Stimulated activated CD8-positive, alpha-beta memory T cell treated with anti-CD3 and anti-CD28 coated beads, Interleukin-7, amount 100 ng/mL, for 1 hour (primary cell): ENCODE data around the gene GYS2.
"Not testable (repeated sequence)": the region's sequence is repeated elsewhere in the genome, so short reads cannot be mapped to it uniquely, and the experiment has no call there.

Source experiments
- DNase-seq, 2 donors: peaks; one replicate each; pipeline ENCODE4 v3.0.0-alpha.2; 2020; ENCODE audit warnings: low read depth in 2 of 2

Gene GYS2

DNA sequence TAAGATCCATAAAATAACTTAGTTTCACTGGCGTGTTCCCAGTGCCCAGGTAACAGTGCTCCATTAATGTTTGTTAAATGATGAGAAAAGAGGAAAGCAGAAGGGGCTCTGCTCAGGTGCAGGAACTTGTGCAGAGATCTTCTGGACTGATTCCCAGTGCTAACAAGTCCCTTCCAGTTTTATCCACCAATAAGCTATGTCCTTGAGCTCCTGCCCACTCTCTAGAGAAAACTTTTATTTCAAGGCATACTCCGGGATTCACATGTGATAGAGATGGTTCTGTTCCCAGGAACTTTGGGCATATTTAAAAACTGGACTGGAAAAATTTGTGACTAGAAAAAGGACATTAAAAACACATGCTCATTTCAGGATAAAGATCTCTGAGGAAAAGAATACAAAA lies 1.9 kb downstream of the GYS2 start:
- no peak for DNase-seq

DNA sequence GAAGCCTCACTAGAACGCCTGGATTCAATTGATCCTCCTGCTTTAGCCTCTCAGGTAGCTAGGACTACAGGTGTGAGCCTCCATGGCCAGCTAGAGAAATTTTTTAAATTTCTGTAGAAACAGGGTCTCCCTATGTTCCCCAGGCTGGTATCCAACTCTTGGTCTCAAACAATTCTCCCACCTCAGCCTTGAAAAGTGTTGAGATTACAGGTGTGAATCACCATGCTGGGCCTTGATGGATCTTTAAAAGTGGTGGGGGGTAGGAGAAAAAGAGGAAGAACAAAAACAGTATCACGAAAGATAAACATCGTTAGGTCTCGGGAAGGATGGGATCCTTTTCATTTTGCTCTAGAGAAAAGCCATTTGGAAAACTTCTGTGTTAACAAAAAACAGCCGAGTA lies 4.5 kb downstream of the GYS2 start:
- DNase-seq = no peak

DNA sequence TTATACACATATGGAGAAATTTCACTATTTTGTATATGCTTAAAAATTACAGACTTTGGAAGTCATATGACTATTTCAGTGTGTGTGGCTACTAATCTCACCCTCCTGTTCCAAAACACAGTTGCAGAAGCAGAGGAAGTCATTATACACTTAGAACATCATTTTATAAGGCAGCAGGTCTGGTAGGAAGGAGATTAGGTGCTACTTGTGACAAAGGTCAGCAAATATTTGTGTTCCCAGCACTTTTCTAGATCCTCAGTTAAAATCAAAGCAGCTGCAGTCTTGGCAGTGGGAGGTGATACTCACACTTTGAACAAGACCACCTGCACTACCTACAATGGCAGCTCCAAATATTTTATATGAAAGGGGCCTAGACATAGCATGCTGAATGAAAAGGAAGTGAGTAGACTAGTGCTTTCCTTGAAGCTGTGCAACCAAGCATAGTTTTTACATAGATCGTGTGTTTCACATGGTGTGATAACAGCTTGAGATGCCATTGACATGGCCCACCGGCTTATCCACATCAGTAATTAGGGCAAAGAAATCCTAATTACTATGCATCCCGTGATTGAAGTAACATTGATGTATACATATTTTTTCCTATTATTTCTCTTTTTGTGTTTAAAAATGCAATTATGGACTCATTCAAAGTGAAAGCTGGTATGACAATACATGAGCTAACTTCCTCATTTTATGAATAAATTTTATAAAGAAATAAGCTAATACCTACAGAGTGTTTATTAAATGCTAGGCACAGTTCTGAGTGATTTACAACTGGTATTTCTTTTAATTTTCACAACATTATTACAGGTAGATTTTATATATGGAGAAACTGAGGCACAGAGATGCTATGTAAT lies 5.3 kb downstream of the GYS2 start:
- DNase-seq = no peak

DNA sequence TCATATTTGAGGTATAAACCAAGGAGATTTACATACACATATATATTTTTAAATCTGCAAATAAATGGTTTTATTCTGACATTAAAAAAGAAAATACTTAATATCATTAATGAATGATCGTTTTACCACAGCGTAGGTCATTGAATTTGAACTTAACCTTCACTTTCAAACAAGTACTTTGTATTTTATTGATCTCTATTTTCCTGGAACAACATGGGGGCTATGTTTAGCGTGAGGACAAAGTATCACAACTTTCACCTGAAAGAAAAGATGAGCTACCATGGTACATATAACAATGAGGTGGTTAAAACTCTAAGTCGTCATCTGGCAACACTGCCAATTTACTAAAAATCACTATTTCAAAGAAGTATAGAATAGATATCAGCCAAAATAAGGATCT lies 6.0 kb downstream of the GYS2 start:
- no peak for DNase-seq

DNA sequence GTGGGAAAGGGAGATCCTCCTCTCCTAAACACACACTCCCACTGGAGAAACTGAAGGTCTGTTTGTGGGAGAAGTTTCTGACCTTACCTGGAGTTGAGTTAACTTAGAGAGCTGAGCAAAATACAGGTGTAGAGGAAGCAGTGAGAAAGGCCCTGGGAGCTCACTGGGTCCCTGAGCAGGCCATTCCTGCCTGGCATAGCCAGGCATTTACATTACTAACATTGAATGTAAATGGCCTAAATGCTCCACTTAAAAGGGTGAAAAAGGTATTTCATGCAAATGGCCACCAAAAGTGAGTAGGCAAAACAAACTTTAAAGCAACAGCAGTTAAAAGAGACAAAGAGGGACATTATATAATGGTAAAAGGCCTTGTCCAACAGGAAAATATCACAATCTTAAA lies 9.3 kb downstream of the GYS2 start:
- DNase-seq = not testable (repeated sequence)

DNA sequence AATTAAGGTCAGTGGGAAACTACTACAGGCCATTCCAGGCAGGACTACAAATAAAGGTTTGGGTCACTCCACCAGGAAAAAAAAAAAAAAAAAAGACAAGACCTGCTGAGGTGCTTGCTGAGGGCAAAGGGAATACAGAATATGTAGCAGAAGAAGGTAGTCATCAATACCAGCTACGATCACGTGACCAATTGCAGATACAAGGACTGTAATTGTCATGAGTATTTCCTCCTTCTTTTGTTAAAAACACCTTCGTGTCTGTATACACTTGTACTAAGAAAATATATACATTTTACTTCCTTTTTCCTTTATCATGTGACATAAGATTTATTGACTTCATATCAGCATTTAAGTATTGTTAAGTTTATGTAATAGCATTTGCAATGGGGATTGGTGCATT lies 19.2 kb downstream of the GYS2 start:
- DNase-seq = no peak

DNA sequence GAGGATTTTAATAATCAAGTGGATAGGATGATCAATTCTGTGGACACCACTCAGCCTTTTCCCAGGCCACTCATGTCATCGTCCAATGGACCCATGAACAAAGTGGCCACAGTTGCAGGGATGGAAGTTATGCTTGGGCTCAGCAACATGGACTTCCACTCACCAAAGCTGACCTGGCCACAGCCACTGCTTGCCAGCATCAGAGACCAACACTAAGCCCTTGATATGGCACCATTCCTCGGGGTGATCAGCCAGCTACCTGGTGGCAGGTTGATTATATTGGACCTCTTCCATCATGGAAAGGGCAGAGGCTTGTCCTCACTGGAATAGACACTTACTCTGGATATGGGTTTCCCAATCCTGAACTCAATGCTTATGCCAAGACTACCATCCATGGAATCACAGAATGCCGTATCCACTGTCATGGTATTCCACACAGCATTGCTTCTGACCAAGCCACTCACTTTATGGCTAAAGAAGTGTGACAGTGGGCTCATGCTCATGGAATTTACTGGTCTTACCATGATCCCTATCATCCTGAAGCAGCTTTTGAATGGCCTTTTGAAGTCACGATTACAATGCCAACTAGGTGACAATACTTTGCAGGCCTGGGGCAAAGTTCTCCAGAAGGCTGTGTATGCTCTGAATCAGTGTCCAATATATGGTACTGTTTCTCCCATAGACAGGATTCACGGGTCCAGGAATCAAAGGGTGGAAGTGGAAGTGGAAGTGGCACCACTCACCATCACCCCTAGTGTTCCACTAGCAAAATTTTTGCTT lies 20.1 kb downstream of the GYS2 start:
- not testable (repeated sequence) for DNase-seq

DNA sequence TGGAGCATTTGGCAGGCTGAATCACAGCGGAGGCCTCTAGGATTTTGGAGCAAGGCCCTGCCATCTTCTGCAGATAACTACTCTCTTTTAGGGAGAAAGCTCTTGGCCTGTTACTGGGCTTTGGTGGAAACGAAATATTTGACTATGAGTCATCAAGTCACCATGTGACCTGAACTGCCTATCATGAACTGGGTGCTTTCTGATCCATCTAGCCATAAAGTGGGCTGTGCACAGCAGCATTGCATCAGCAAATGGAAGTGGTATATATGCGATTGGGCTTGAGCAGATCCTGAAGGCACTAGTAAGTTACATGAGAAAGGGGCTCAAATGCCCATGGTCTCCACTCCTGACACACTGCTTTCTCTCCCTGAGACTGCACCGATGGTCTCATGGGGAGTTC lies 21.1 kb downstream of the GYS2 start:
- DNase-seq = no peak

DNA sequence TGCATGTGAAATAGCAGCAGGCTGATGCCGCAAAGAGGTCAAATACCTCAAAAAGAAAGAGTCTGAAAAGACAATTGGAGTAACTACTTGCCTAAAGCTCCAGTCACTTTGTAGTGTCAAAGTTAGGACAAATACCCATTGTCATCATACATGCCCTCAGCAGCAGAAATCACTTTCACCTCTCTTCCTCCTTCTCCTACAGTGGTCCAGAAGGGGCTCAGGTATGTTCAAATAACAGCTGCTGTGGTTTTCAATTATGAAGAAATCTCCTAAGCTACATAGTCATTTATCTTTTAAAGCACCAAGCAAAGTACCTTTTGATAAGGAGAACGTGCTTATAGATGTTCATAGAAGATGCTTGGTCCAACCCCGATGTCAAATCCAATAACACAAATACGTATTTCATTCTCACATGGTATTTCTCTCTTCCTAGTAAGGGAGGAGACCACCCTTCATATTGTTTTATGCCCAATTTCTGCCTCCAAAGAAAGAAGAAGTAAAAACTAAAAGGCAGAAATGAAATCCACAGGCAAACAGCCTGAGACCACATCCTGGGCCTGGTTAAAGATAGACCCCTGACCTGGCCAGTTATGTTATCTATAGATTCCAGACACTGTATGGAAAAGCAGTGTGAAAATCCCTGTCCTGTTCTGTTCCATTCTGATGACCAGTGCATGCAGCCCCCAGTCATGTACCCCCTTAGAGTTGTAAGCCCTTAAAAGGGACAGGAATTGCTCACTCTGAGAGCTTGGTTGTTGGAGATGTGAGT lies 23.7 kb downstream of the GYS2 start:
- DNase-seq = no peak

DNA sequence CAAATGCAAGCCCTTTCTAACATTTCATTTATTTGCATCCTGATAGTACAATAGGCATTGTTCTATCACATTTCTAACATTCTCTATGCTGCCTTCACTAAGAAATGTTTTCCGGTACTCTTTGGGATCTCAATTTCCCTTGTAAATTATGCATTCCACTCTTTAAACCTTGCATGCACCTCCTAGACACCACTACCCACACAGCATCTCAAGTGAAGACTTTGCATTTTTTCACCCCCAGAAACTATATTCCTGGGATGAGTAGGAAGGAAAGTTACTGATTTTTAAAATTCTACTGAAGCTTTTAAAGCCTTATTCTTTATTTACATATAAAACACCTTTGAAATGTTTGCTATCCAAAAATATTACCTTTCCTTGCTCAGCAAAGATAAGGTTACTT lies 27.1 kb downstream of the GYS2 start:
- DNase-seq = no peak

DNA sequence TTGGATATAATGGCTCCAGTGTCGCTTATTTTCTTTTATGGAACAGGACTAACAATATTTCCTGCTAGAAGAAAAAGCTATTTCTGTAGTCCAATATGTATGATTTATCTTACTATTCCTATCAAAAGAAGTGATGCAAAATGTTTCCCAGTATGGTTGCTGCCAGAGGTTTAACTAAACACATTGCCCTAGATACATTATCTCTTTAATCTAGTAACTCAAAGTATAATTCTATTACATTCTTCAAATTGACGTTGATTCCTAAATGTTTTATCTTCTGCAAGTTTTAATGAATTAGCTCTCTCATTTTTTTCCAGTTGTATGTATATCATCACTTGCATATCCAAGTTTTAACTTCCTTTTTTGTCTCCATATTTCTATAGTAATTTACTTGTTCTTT lies 28.2 kb downstream of the GYS2 start:
- DNase-seq = no peak

DNA sequence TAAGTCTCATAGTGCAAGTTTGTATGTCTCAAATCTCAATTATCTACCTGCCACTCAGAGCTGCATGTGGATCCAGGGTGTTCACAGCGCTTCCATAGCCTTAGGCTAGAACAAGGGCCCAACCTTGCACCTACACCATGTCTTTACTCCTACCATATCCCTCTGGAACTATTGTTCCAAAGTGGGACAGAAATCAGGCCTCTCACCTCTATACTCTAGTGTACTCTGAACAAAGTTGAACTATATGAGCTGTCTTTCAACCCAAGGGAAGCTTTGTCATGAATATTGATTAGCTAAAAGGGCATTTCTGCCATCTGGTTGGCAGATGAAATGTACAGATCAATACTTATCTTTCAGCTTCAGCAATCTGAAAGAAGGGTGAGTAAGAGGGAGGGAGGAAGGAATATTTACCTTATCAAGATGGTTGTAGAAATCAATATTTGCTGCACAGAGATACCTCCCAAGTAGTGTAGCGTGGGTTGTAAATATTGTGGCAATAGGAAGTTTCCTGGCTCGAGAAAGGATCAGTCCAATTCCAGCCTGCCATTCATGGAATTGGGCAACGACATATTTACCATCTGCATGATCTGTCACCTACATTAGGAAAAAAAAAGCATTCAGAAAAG lies 30.8 kb downstream of the GYS2 start:
- DNase-seq = no peak

DNA sequence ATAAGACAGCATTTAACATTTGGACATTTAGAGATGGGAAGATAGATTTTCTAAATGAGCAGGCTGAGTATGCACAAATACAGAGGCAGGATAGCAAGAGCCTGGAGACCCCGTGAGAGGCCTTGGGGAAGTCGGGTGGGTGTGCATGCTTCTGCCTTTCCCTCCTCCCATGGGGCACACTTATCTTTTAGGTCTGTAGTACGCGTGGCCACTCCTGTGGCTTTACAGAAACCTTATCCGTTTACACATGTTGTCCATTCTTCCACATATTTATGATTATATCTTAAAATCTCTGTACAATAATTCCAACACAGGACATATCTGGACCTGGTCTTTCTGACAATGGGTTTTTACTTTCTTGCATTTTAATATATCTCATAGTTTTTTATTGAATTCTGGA lies 33.6 kb downstream of the GYS2 start:
- no peak for DNase-seq

DNA sequence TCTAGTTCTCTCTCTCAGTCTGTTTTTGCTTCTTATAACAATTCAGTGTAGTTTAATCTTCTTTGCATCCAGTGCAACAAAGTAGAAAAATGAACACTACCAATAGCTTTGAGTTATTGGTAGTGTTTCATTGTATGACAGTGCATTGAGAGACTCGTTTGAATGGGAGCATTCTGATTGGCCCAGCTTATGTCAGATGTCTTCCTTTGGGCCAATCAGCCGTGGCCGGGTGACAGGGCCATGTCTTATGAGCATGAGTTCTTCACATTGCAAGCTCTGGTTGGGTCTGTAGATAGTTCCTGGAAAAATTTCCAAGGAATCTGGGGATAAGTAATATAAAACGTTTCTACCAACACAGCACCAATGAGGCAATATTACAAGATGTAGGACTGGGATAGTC lies 36.5 kb downstream of the GYS2 start:
- DNase-seq = no peak

DNA sequence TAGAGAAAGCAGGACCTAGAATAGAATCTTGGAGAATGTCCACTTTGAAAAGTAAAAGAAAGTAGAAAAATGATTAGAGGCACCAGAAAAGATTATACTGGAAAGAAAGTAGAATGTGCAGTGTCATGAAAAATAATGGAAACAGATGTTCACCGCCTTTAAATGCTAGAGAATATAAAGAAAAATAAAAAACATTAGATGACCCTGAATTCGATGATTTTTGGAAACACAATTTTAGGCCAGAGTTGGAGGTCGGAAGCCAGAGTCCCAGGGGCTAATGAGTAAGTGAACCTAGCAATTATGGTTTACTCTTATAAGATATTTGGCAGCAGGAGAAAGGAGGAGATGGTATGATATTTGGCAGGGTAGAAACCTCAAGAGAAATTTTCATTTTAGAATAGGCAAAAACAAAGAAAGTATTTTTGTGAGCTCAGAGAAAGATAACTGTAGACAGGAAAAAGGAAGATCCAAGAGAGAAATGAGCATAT lies 37.7 kb downstream of the GYS2 start:
- DNase-seq = no peak

DNA sequence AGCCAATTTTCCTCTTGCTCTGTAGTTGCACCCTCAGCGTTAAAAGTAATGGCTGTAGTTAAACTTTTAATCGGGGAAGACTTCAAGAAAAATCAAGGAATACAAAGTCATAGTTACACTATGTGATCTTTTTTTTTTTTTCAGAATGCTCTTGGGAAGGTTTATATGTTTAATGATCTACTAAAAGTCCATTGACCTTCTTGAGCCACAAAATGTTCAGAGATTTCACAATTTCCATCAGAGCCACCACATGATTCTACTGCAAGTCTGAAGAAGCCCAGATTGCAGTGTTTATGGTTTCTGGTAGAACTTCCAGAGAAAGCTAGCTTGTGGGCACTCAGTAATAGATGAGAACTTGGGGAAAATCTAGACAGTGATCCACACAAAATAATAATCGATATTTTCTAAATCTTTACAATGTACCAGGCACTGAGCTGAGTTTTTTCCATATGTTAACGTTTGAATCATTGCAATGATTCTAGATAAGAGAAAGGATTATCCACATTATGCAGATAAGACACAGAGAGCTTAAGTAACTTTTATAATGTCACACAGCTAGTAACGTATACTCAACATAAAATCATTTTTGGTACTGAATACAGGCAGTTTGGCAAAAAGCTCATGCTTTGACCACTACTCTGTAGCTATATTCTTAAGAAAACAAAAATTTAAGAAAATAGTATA lies 38.3 kb downstream of the GYS2 start:
- no peak for DNase-seq

DNA sequence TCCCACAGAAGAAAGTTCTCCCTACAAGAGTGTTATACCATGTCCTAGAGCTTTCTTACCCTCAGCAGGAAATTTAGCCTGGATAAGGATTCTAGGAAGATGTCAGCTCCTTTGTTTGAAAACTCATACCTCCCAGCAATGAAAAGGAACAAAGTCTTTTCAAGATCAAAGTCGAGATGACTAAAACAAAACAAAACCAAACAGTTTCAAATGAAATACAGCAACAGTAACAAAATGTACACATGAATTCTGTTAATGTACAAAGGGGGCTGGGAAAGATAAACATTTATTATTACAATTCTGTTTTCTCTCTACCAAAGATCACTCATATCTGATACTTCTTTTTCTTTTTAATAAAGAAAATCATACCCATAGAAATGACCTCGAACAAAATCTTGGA lies 41.8 kb downstream of the GYS2 start:
- no peak for DNase-seq

DNA sequence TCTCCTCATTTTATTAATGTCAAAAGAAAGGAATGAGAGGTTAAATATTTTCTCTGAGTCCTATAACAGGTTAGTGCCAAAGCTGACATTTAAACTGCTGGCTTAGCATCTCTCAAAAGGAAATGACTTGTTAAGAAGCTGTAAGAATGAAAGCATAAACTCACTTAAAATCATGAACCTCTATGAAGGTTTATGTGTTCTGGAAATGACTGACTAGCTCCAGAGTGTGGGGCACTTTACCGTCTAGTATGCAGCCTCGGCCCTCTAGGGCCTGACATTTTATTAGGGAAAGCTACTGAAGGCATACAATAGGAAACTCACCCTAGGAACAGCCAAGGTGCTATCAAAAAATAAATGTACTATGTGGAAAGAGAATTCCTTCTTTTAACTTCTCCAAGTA lies 43.5 kb downstream of the GYS2 start:
- DNase-seq = no peak

DNA sequence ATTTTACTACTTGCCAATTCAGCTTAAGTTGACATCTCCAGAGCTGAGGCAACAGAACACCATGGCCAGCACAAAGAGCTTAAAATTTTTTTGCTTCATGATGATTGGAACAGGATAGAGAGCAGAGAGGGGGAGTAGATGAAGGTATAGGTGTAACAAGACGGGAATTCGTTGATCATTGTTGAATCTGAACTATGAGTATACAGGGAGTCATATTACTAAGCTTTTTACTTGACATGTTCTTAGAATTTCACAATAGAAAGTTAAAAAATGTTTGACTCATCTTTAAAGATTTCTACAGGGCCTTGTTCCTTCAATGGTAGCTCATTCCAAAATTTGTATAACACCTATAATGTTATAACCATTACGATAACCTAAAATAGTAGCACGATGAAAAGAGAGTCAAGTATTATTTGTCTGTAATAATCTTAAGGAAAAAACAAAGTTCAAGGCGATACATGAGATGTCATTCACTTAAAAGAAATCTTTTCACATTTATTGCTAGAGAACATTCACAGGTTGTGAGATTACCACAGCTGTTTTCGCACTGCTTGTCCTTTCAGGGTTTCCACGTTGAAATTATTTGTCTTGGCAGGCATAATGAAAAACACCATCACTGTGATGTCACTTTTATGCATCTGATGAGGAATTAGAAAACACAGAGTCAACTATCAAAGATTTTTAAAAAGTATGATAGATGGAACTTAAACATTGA lies 44.6 kb downstream of the GYS2 start:
- DNase-seq = no peak

DNA sequence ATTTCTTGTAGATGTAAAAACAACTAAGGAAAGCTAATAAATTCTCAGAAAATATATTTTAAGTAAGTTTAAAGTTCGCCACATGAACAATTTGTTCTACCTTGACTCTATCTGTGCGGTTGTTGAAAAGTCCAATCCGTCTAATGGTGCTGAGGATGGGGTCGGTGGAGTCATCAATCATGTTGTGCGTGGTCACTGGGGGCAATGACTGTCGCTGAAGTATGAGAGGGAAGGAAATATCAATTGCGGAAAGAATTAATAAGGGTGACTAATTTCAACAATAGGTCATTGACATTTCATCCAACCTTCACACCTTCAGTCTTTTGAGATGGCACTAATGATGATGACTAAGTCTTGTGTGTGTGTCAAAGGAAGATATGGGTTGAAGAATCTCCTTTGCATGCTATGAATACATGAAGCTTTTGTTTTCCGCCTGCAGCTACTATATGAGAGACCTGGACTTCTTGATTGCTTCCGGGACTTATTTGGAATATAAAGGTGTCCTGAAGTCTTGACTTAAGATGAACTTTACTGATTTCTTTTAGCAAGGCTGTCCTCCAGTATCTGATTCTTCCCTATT lies 46.5 kb downstream of the GYS2 start:
- no peak for DNase-seq
